ENCODE data around the gene GINS1. TPM values are rescaled to one million over a fixed set of nuclear protein-coding genes. Genes with fewer than 3 reads are reported as not detected.

GINS1 gene
- total RNA-seq, 1 donor from 2014 or later: 53.9 TPM

GRCh38 chr20:25481235-25481917 lies 73.9 kb downstream of the GINS1 start:
- no peak overlapping the region for H3K4me3 Mint-ChIP-seq

GRCh38 chr20:25481918-25482253 lies 74.4 kb downstream of the GINS1 start:
- peaks cover 10% of the 10 kb centered on the region for H3K36me3 Mint-ChIP-seq (ENCODE audit: low read depth)
- no peak overlapping the region for H3K4me3 Mint-ChIP-seq
- no peak for DNase-seq (ENCODE audit: low read depth, low spot score)
- no peaks in the 10 kb centered on the region for H3K4me1 Mint-ChIP-seq
- H3K27ac Mint-ChIP-seq (ENCODE audit: unreplicated experiment): no peak overlapping the region
- no peaks in the 10 kb centered on the region for H3K27me3 Mint-ChIP-seq (ENCODE audit: low read depth)
- no peak for TF ChIP-seq CTCF (conservative IDR thresholded peaks at IDR 0.05)
- H3K9me3 Mint-ChIP-seq: no peaks in the 10 kb centered on the region

More at GRCh38 chr20:25481235-25481917, 73.9 kb downstream of the GINS1 start:
- Mint-ChIP-seq H3K27me3 (ENCODE audit: low read depth) (no peaks in the 10 kb centered on the region), H3K4me1 (no peaks in the 10 kb centered on the region), H3K27ac (ENCODE audit: unreplicated experiment) (no peak overlapping the region), H3K9me3 (no peaks in the 10 kb centered on the region), H3K36me3 (ENCODE audit: low read depth) (peaks cover 10% of the 10 kb centered on the region)
- TF ChIP-seq CTCF (conservative IDR thresholded peaks at IDR 0.05): no peak
- no peak for DNase-seq (ENCODE audit: low read depth, low spot score)

- no peaks in the 10 kb centered on the region for H3K27me3 Mint-ChIP-seq (ENCODE audit: low read depth)
- no peaks in the 10 kb centered on the region for H3K9me3 Mint-ChIP-seq
- DNase-seq (ENCODE audit: low read depth, low spot score): no peak
- H3K4me1 Mint-ChIP-seq: no peaks in the 10 kb centered on the region
- peaks cover 6% of the 10 kb centered on the region for H3K36me3 Mint-ChIP-seq (ENCODE audit: low read depth)
- H3K4me3 Mint-ChIP-seq: no peak overlapping the region
- H3K27ac Mint-ChIP-seq (ENCODE audit: unreplicated experiment): peak overlapping the region; percentile 83
- no peak for TF ChIP-seq CTCF (conservative IDR thresholded peaks at IDR 0.05)
Measured at GRCh38 chr20:25483431-25484132, 76.1 kb downstream of the GINS1 start.

GRCh38 chr20:25484224-25484846 lies 76.9 kb downstream of the GINS1 start:
- TF ChIP-seq CTCF (conservative IDR thresholded peaks at IDR 0.05): no peak
- no peaks in the 10 kb centered on the region for H3K9me3 Mint-ChIP-seq
- no peak for DNase-seq (ENCODE audit: low read depth, low spot score)
- H3K36me3 Mint-ChIP-seq (ENCODE audit: low read depth): peaks cover 3% of the 10 kb centered on the region
- H3K27ac Mint-ChIP-seq (ENCODE audit: unreplicated experiment): no peak overlapping the region
- H3K4me3 Mint-ChIP-seq: no peak overlapping the region
- no peaks in the 10 kb centered on the region for H3K27me3 Mint-ChIP-seq (ENCODE audit: low read depth)
- H3K4me1 Mint-ChIP-seq: no peaks in the 10 kb centered on the region

GRCh38 chr20:25484911-25485511 lies 77.5 kb downstream of the GINS1 start:
- Mint-ChIP-seq H3K9me3 (no peaks in the 10 kb centered on the region), H3K36me3 (ENCODE audit: low read depth) (peaks cover 3% of the 10 kb centered on the region), H3K27me3 (ENCODE audit: low read depth) (no peaks in the 10 kb centered on the region), H3K4me1 (no peaks in the 10 kb centered on the region), H3K4me3 (no peak overlapping the region), H3K27ac (ENCODE audit: unreplicated experiment) (no peak overlapping the region)
- TF ChIP-seq CTCF (conservative IDR thresholded peaks at IDR 0.05): no peak
- no peak for DNase-seq (ENCODE audit: low read depth, low spot score)
